Measurements from ENCODE around the gene SEC24A. TPM values are rescaled to one million over a fixed set of nuclear protein-coding genes. Genes with fewer than 3 reads are reported as not detected.
"Not testable (repeated sequence)": the region's sequence is repeated elsewhere in the genome, so short reads cannot be mapped to it uniquely, and the experiment has no call there.

SEC24A gene
- total RNA-seq, 4 donors from 2014 or later, result 11.1 to 19.0 (median 13.5) TPM

DNA sequence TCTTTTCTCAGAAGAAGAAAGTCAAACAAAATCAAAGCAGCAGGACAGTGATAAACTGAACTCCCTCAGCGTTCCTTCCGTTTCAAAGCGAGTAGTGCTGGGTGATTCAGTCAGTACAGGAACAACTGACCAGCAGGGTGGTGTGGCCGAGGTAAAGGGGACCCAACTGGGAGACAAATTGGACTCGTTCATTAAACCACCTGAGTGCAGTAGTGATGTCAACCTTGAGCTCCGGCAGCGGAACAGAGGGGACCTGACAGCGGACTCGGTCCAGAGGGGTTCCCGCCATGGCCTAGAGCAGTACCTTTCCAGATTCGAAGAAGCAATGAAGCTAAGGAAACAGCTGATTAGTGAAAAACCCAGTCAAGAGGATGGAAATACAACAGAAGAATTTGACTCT, 92.5 kb downstream of the SEC24A start:
- no peak overlapping the region for H3K4me3 ChIP-seq (ENCODE audit: low read depth, poor library complexity, severe bottlenecking)
- 91 to 92% methylated on average over 11 of the region's 11 CpGs for WGBS, 2 donors
- DNase-seq (ENCODE audit: low spot score in 2 of 2), result no peak
- intact Hi-C loops (cut with DNase I; ENCODE audit: low total_unique reads), result no loop called here
- TF ChIP-seq, protein P1, sequence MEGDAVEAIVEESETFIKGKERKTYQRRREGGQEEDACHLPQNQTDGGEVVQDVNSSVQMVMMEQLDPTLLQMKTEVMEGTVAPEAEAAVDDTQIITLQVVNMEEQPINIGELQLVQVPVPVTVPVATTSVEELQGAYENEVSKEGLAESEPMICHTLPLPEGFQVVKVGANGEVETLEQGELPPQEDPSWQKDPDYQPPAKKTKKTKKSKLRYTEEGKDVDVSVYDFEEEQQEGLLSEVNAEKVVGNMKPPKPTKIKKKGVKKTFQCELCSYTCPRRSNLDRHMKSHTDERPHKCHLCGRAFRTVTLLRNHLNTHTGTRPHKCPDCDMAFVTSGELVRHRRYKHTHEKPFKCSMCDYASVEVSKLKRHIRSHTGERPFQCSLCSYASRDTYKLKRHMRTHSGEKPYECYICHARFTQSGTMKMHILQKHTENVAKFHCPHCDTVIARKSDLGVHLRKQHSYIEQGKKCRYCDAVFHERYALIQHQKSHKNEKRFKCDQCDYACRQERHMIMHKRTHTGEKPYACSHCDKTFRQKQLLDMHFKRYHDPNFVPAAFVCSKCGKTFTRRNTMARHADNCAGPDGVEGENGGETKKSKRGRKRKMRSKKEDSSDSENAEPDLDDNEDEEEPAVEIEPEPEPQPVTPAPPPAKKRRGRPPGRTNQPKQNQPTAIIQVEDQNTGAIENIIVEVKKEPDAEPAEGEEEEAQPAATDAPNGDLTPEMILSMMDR (IDR thresholded peaks at IDR 0.05), result no peak
- no peak for TF ChIP-seq POLR2A (IDR thresholded peaks at IDR 0.05)

DNA sequence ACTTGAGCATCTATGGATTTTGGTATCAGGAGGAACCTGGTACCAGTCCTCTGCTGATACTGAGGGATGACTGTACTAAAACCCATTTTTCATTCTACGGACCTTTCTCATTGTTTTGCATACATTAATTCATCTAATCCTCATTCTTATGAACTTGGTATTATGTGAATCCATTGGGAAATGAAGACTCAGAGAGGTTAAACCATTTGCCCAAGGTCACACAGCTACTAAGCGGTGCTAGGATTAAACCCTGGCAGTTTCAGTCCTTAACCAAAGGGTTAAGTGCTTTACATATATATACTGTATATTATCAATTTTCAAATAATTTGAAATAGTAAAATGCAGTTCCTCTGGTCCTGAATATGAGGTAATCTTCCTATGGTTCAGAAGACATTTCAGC, 93.5 kb downstream of the SEC24A start:
- TF ChIP-seq, protein P1 (IDR thresholded peaks at IDR 0.05), result no peak
- no peak for TF ChIP-seq POLR2A (IDR thresholded peaks at IDR 0.05)
- 96 to 98% methylated on average over 2 of the region's 2 CpGs for WGBS, 2 donors
- intact Hi-C loops (cut with DNase I; ENCODE audit: low total_unique reads), result no loop called here
- no peak for DNase-seq (ENCODE audit: low spot score in 2 of 2)
- no peak overlapping the region for H3K4me3 ChIP-seq (ENCODE audit: low read depth, poor library complexity, severe bottlenecking)

- 82 to 90% methylated on average over 3 of the region's 3 CpGs for WGBS, 2 donors
- TF ChIP-seq, protein P1 (IDR thresholded peaks at IDR 0.05), result no peak
- TF ChIP-seq POLR2A (IDR thresholded peaks at IDR 0.05), result no peak
- H3K4me3 ChIP-seq (ENCODE audit: low read depth, poor library complexity, severe bottlenecking), result no peak overlapping the region
- intact Hi-C loops (cut with DNase I; ENCODE audit: low total_unique reads), result no loop called here
- DNase-seq (ENCODE audit: low spot score in 2 of 2), result no peak
Observed at GRCh38 chr5:134749415-134749814, 100.8 kb downstream of the SEC24A start.

GRCh38 chr5:134758176-134758503, 109.6 kb downstream of the SEC24A start:
- WGBS, 2 donors, result 20 to 22% methylated on average over 9 of the region's 9 CpGs

GRCh38 chr5:134758504-134759341, 110.1 kb downstream of the SEC24A start, which contains the start of gene DDX46:
Gene DDX46, plus strand, starts transcription at chr5:134758779. Its CDS starts 160 bp downstream, at chr5:134758939.
- intact Hi-C loops (cut with DNase I; ENCODE audit: low total_unique reads), result no loop called here
- WGBS, 2 donors, result 0% methylated on average over 60 to 68 of the region's 73 CpGs
- H3K4me3 ChIP-seq (ENCODE audit: low read depth, poor library complexity, severe bottlenecking), result peak within 1 kb of the TSS; percentile 88
- DNase-seq (ENCODE audit: low spot score in 2 of 2), result peak; percentile 90 to 99
- TF ChIP-seq POLR2A (IDR thresholded peaks at IDR 0.05), result no peak
- TF ChIP-seq, protein P1 (IDR thresholded peaks at IDR 0.05), result peak in 1 of 3 donors; percentile 79

More at GRCh38 chr5:134758176-134758503, 109.6 kb downstream of the SEC24A start:
- no peak for DNase-seq (ENCODE audit: low spot score in 2 of 2)
- peak overlapping the region; percentile 88 for H3K4me3 ChIP-seq (ENCODE audit: low read depth, poor library complexity, severe bottlenecking)
- intact Hi-C loops (cut with DNase I; ENCODE audit: low total_unique reads), result no loop called here
- no peak for TF ChIP-seq POLR2A (IDR thresholded peaks at IDR 0.05)
- TF ChIP-seq, protein P1 (IDR thresholded peaks at IDR 0.05), result no peak

DNA sequence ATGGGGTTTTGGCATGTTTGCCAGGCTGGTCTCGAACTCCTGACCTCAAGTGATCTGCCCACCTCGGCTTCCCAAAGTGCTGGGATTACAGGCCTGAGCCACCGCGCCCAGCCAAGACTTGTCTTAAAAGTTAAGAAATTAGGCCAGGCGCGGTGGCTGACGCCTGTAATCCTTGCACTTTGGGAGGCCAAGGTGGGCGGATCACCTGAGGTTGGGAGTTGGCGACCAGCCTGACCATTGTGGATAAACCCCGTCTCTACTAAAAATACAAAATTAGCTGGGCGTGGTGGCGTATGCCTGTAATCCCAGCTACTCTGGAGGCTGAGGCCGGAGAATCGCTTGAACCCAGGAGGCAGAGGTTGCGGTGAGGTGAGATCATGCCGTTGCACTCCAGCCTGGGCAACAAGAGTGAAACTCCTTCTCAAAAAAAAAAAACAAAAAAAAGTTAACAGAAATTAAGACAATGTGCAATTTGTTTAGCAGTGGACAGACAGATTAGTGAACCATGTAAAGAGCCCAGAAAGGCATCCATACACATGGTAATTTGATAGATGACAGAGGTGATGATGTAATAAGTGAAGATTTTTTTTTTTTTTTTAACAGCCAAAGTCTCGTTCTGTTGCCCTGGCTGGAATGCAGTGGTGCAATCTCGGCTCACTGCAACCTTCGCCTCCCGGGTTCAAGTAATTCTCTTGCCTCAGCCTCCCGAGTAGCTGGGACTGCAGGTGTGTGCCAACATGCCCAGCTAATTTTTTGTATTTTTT, 119.1 kb downstream of the SEC24A start:
- intact Hi-C loops (cut with DNase I; ENCODE audit: low total_unique reads); DNase-seq (ENCODE audit: low spot score in 2 of 2); H3K4me3 ChIP-seq (ENCODE audit: low read depth, poor library complexity, severe bottlenecking): not testable (repeated sequence)
- WGBS, 2 donors, result 93 to 95% methylated on average over 21 of the region's 21 CpGs

Data from lower leg skin (tissue), 4 donors.